ENCODE data around the gene KRT83.

KRT83 gene

GRCh38 chr12:52360663-52361271 is 39.6 kb upstream of the KRT83 start:
- ChIA-PET CTCF (interaction anchor here (0.6 to 4.1 kb wide), 15 partner anchors 9 to 618 kb away, joined by 3 to 37 read pairs (median 5); no protein-coding TSS in a partner anchor), POLR2A (no interaction called here)
- Histone ChIP-seq H3K4me3 (ENCODE audit: low read depth, low read length) (no peak overlapping the region), H3K4me1 (ENCODE audit: control insufficient read depth, insufficient read depth, low read length) (no peaks in the 10 kb centered on the region), H3K36me3 (ENCODE audit: control insufficient read depth in 2 of 2, insufficient read depth in 1 of 2, low read length in 2 of 2) (no peaks in the 10 kb centered on the region), H3K27ac (ENCODE audit: extremely low read depth, low read depth, low read length) (no peak overlapping the region), H3K9me3 (ENCODE audit: control insufficient read depth, insufficient read depth, low read depth, low read length) (no peaks in the 10 kb centered on the region)
- TF ChIP-seq KLF9 (tag by site-specific recombination; IDR thresholded peaks at IDR 0.05; ENCODE audit: low read depth) (no peak), ZIC2 (tag by site-specific recombination; IDR thresholded peaks at IDR 0.05) (peak; percentile 50)

- Histone ChIP-seq H3K4me1 (ENCODE audit: control insufficient read depth, insufficient read depth, low read length) (no peaks in the 10 kb centered on the region), H3K36me3 (ENCODE audit: control insufficient read depth in 2 of 2, insufficient read depth in 1 of 2, low read length in 2 of 2) (no peaks in the 10 kb centered on the region), H3K9me3 (ENCODE audit: control insufficient read depth, insufficient read depth, low read depth, low read length) (no peaks in the 10 kb centered on the region), H3K4me3 (ENCODE audit: low read depth, low read length) (no peak overlapping the region), H3K27ac (ENCODE audit: extremely low read depth, low read depth, low read length) (no peak overlapping the region)
- POLR2A ChIA-PET, result no interaction called here
- TF ChIP-seq ZNF449 (tag by site-specific recombination; IDR thresholded peaks at IDR 0.05) (no peak), ZNF391 (tag by site-specific recombination; IDR thresholded peaks at IDR 0.05; ENCODE audit: borderline replicate concordance, low read depth) (no peak), REPIN1 (tag by site-specific recombination; IDR thresholded peaks at IDR 0.05; ENCODE audit: low read depth) (no peak), ZNF121 (tag by site-specific recombination; IDR thresholded peaks at IDR 0.05) (no peak), RBAK (tag by site-specific recombination; IDR thresholded peaks at IDR 0.05) (no peak), ZNF707 (tag by site-specific recombination; IDR thresholded peaks at IDR 0.05) (no peak), ZNF843 (tag by site-specific recombination; IDR thresholded peaks at IDR 0.05) (no peak), MZF1 (tag by site-specific recombination; IDR thresholded peaks at IDR 0.05; ENCODE audit: borderline replicate concordance) (no peak), ZNF510 (tag by site-specific recombination; IDR thresholded peaks at IDR 0.05; ENCODE audit: insufficient replicate concordance) (no peak), HIC1 (tag by site-specific recombination; IDR thresholded peaks at IDR 0.05) (no peak)
- CTCF ChIA-PET, result interaction anchor here (0.6 to 4.1 kb wide), 8 partner anchors 8 to 204 kb away, joined by 3 to 37 read pairs (median 4); no protein-coding TSS in a partner anchor
Observed at GRCh38 chr12:52360106-52360662, 39.0 kb upstream of the KRT83 start.

GRCh38 chr12:52359621-52360061 is 38.4 kb upstream of the KRT83 start:
- TF ChIP-seq GLIS1 (tag by site-specific recombination; IDR thresholded peaks at IDR 0.05) (0 out of 2 replicates have a peak, but pooled peaks have one; percentile 12), WT1 (tag by site-specific recombination; IDR thresholded peaks at IDR 0.05) (no peak)
- Histone ChIP-seq H3K27ac (ENCODE audit: extremely low read depth, low read depth, low read length) (no peak overlapping the region), H3K9me3 (ENCODE audit: control insufficient read depth, insufficient read depth, low read depth, low read length) (no peaks in the 10 kb centered on the region), H3K36me3 (ENCODE audit: control insufficient read depth in 2 of 2, insufficient read depth in 1 of 2, low read length in 2 of 2) (no peaks in the 10 kb centered on the region), H3K4me1 (ENCODE audit: control insufficient read depth, insufficient read depth, low read length) (no peaks in the 10 kb centered on the region), H3K4me3 (ENCODE audit: low read depth, low read length) (no peak overlapping the region)
- CTCF ChIA-PET, result interaction anchor here (1.0 to 4.1 kb wide), 3 partner anchors 11 to 203 kb away, joined by 3 to 37 read pairs (median 3); no protein-coding TSS in a partner anchor
- POLR2A ChIA-PET, result no interaction called here

Measured in HEK293 (cell line).